GM12875 (cell line): ENCODE measurements around the gene SENP6.
"Not testable (repeated sequence)": the region's sequence is repeated elsewhere in the genome, so short reads cannot be mapped to it uniquely, and the experiment has no call there.

Source experiments
- H3K4me3 ChIP-seq: one replicate; pipeline ENCODE4 v1.5.1; 2011; ENCODE audit warnings: low read depth, low read length, control low read depth
- CTCF ChIP-seq: IDR thresholded peaks from 2 replicates; pipeline ENCODE4 v1.5.1; 2011; ENCODE audit warnings: low read depth, mild to moderate bottlenecking, control low read depth, inconsistent platforms, low read length, moderate library complexity, borderline replicate concordance; ENCODE audit not compliant: insufficient read depth

The SENP6 gene

GRCh38 chr6:75657327-75657726 is 55.6 kb downstream of the SENP6 start:
- no peak for TF ChIP-seq CTCF
- no peak overlapping the region for H3K4me3 ChIP-seq

- no peak for TF ChIP-seq CTCF
- no peak overlapping the region for H3K4me3 ChIP-seq
Measured at GRCh38 chr6:75666592-75666991, 64.9 kb downstream of the SENP6 start.

- TF ChIP-seq CTCF, result no peak
- no peak overlapping the region for H3K4me3 ChIP-seq
Measured at GRCh38 chr6:75673884-75674283, 72.2 kb downstream of the SENP6 start.

- no peak for TF ChIP-seq CTCF
- H3K4me3 ChIP-seq, result no peak overlapping the region
Measured at GRCh38 chr6:75676377-75676776, 74.7 kb downstream of the SENP6 start.

GRCh38 chr6:75682548-75682947 is 80.9 kb downstream of the SENP6 start:
- H3K4me3 ChIP-seq, result not testable (repeated sequence)

- not testable (repeated sequence) for H3K4me3 ChIP-seq
Measured at GRCh38 chr6:75683005-75683404, 81.3 kb downstream of the SENP6 start.

- not testable (repeated sequence) for H3K4me3 ChIP-seq
Measured at GRCh38 chr6:75687535-75687934, 85.9 kb downstream of the SENP6 start.

- H3K4me3 ChIP-seq, result not testable (repeated sequence)
Measured at GRCh38 chr6:75687937-75688336, 86.3 kb downstream of the SENP6 start.

- no peak for TF ChIP-seq CTCF
- H3K4me3 ChIP-seq, result no peak overlapping the region
Measured at GRCh38 chr6:75689576-75689975, 87.9 kb downstream of the SENP6 start.

GRCh38 chr6:75691012-75691411 is 89.3 kb downstream of the SENP6 start:
- no peak for TF ChIP-seq CTCF
- H3K4me3 ChIP-seq, result no peak overlapping the region
